ENCODE measurements around the gene CELF4. TPM values are rescaled to one million over a fixed set of nuclear protein-coding genes. Genes with fewer than 3 reads are reported as not detected.

Gene CELF4
- total RNA-seq, 3 donors from 2014 or later: 1.0 TPM; not detected in 2

DNA sequence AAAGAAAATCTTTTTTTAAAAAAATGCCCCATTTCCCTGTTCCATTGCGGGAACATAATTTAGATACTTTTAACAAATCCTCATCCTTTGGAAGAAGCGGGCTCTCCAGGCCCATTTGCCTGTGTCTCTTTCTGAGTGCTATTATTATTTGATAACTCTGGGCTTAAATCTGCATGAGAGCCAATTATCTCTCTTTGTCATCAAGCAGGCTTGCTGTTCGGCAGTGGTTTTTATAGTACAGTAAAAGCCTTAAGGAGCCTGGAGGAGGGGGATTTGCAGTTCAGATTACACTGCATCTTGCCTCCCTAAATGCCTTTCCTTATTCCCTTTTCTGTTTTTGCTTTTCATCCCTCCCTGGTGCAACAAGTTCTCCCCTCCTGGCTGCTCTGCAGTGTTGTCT, 50.6 kb downstream of the CELF4 start:
- Histone ChIP-seq H3K36me3 (no peaks in the 10 kb centered on the region), H3K4me1 (no peaks in the 10 kb centered on the region), H3K9me3 (peaks cover 3 to 9% of the 10 kb centered on the region in 2 donors), H3K27me3 (peaks cover 0 to 7% of the 10 kb centered on the region in 2 donors), H3K27ac (no peak overlapping the region), H3K4me3 (no peak overlapping the region)
- no peak for DNase-seq (ENCODE audit: low spot score in 2 of 2)
- no peak for TF ChIP-seq POLR2A (IDR thresholded peaks at IDR 0.05)
- TF ChIP-seq, protein P1, sequence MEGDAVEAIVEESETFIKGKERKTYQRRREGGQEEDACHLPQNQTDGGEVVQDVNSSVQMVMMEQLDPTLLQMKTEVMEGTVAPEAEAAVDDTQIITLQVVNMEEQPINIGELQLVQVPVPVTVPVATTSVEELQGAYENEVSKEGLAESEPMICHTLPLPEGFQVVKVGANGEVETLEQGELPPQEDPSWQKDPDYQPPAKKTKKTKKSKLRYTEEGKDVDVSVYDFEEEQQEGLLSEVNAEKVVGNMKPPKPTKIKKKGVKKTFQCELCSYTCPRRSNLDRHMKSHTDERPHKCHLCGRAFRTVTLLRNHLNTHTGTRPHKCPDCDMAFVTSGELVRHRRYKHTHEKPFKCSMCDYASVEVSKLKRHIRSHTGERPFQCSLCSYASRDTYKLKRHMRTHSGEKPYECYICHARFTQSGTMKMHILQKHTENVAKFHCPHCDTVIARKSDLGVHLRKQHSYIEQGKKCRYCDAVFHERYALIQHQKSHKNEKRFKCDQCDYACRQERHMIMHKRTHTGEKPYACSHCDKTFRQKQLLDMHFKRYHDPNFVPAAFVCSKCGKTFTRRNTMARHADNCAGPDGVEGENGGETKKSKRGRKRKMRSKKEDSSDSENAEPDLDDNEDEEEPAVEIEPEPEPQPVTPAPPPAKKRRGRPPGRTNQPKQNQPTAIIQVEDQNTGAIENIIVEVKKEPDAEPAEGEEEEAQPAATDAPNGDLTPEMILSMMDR (IDR thresholded peaks at IDR 0.05): no peak
- TF ChIP-seq POLR2AphosphoS5 (IDR thresholded peaks at IDR 0.05): no peak
- intact Hi-C loops (cut with DNase I; ENCODE audit: low total_unique reads): no loop called here

DNA sequence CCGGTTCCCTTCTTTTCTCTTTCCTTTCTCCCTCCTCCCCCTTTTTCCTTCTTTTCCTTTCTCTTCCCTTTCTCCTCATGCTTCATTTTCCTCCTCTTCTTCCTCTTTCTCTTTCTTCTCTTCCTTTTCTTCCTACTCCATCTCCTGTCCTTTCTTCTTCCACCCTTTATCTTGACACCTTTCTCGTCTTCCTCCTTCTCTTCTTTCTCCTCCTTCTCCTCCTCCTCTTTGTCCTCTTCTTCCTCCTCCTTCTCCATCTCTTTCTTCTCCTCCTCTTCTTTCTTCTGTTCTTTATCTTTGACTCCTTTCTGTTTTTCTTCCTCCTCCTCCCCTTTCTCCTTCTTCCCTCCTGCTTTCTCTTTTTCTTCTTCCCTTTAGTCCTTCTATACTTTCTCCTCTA, 53.2 kb downstream of the CELF4 start:
- Histone ChIP-seq H3K27ac (no peak overlapping the region), H3K4me1 (no peaks in the 10 kb centered on the region), H3K36me3 (no peaks in the 10 kb centered on the region), H3K9me3 (peaks cover 4 to 18% of the 10 kb centered on the region in 2 donors), H3K4me3 (no peak overlapping the region), H3K27me3 (no peaks in the 10 kb centered on the region)
- DNase-seq (ENCODE audit: low spot score in 2 of 2): no peak
- intact Hi-C loops (cut with DNase I; ENCODE audit: low total_unique reads): no loop called here
- no peak for TF ChIP-seq POLR2A (IDR thresholded peaks at IDR 0.05)
- no peak for TF ChIP-seq POLR2AphosphoS5 (IDR thresholded peaks at IDR 0.05)
- TF ChIP-seq, protein P1 (IDR thresholded peaks at IDR 0.05): no peak

DNA sequence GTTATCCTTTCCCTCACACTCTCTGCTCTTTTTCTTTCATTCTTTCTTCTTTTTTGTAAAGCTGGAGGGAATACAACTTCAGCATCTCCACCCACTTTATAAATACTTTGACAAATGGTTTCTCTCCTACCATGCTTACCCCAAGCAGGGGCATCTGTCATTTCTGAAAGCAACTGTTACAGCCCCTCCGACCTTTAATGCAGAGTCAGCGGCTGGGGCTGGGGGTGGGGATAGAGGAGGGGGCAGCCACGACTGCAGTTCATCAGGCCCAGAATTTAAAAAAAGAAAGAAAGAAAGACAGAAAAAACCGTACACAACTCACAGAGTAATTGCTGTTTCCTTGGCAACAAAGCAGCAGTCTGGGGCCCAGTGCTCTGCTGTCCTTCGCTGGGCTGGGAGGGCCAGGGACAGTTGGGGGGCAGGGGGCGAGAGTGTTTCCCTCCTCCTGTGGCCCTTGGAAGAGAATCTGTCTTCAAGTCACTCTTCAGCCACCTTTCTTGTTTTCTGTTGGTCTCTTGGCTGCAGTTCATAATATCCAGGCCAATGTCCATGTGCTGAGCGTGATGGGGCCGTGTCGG, 53.8 kb downstream of the CELF4 start:
- no peaks in the 10 kb centered on the region for H3K4me1 ChIP-seq
- peaks cover 4 to 18% of the 10 kb centered on the region in 2 donors for H3K9me3 ChIP-seq
- intact Hi-C loops (cut with DNase I; ENCODE audit: low total_unique reads): no loop called here
- TF ChIP-seq POLR2AphosphoS5 (IDR thresholded peaks at IDR 0.05): no peak
- TF ChIP-seq, protein P1 (IDR thresholded peaks at IDR 0.05): no peak
- TF ChIP-seq POLR2A (IDR thresholded peaks at IDR 0.05): no peak
- no peaks in the 10 kb centered on the region for H3K36me3 ChIP-seq
- H3K27ac ChIP-seq: no peak overlapping the region
- no peak for DNase-seq (ENCODE audit: low spot score in 2 of 2)
- no peak overlapping the region for H3K4me3 ChIP-seq
- no peaks in the 10 kb centered on the region for H3K27me3 ChIP-seq

DNA sequence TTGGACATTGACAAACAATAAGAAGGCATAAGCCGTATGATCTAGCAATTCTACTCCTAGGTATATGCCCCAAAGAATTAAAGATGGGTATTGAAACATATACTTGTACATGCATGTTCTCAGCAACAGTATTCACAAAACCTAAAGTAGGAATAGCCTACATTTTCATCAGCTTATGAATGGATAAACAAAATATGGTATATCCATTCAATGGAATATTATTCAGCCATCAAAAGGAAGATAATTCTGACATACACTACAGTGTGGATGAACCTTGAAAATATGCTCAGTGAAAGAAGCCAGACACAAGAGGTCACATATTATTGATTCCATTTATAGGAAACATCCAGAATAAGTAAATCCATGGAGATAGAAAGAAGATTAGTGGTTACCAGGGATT, 56.0 kb downstream of the CELF4 start:
- no peak for DNase-seq (ENCODE audit: low spot score in 2 of 2)
- Histone ChIP-seq H3K4me3 (no peak overlapping the region), H3K4me1 (no peaks in the 10 kb centered on the region), H3K27ac (no peak overlapping the region), H3K36me3 (no peaks in the 10 kb centered on the region), H3K27me3 (no peaks in the 10 kb centered on the region), H3K9me3 (peaks cover 4 to 18% of the 10 kb centered on the region in 2 donors)
- intact Hi-C loops (cut with DNase I; ENCODE audit: low total_unique reads): no loop called here
- TF ChIP-seq POLR2AphosphoS5 (IDR thresholded peaks at IDR 0.05) (no peak), POLR2A (IDR thresholded peaks at IDR 0.05) (no peak)
- TF ChIP-seq, protein P1 (IDR thresholded peaks at IDR 0.05): no peak

DNA sequence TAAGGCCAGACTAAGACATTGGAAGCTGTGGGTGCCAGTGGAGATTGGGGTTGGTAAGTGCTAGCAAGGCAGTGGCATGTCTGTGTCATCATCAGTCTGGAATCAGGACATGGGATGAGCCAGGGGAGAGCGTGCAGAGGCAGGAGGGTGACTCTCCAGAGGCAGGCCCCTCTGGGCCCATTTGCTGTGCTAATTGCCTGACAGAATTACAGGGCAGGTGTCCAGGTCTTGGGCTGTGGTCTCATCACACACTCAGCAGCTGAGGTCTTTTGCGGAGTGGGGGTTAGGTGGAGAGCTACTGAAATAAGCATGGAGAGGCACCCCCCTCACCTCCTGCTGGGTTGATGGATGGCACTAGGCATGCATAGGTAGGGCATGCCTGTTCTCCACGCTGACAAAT, 57.4 kb downstream of the CELF4 start:
- no peak for DNase-seq (ENCODE audit: low spot score in 2 of 2)
- H3K4me3 ChIP-seq: no peak overlapping the region
- intact Hi-C loops (cut with DNase I; ENCODE audit: low total_unique reads): no loop called here

More for the DNA sequence above, 57.4 kb downstream of the CELF4 start:
- Histone ChIP-seq H3K4me1 (no peaks in the 10 kb centered on the region), H3K27me3 (no peaks in the 10 kb centered on the region), H3K9me3 (peaks cover 4 to 18% of the 10 kb centered on the region in 2 donors), H3K27ac (no peak overlapping the region), H3K36me3 (no peaks in the 10 kb centered on the region)
- TF ChIP-seq POLR2AphosphoS5 (IDR thresholded peaks at IDR 0.05) (no peak), POLR2A (IDR thresholded peaks at IDR 0.05) (no peak)
- TF ChIP-seq, protein P1 (IDR thresholded peaks at IDR 0.05): no peak

Data from breast epithelium (tissue), 4 donors.